NCI-H2196 treated with DMSO at 0.1 percent for 48 hours (cell line): Measurements from ENCODE around the gene SBK2.
A peak's percentile ranks its signal among the peaks of the same experiment; 100 is the strongest.
"Not testable (repeated sequence)": the region's sequence is repeated elsewhere in the genome, so short reads cannot be mapped to it uniquely, and the experiment has no call there.

Source experiments
- DNase-seq: peaks from one replicate; lab custom pipeline; 2025; ENCODE audit not compliant: unreplicated experiment; lab: John Stamatoyannopoulos, UW

SBK2 gene

GRCh38 chr19:55536951-55537740, at the start of gene SBK2:
TSS of gene SBK2 (minus strand) at chr19:55537133. CDS start at chr19:55536294, 839 bp downstream.
- DNase-seq: no peak

GRCh38 chr19:55585658-55586339, 48.9 kb upstream of the SBK2 start:
- peak; percentile 51 for DNase-seq

- no peak for DNase-seq
Observed at GRCh38 chr19:55584871-55585270, 47.9 kb upstream of the SBK2 start.

- DNase-seq: not testable (repeated sequence)
Observed at GRCh38 chr19:55583897-55584296, 47.0 kb upstream of the SBK2 start.

GRCh38 chr19:55582284-55582683, 45.4 kb upstream of the SBK2 start:
- DNase-seq: not testable (repeated sequence)

GRCh38 chr19:55581823-55582223, 44.9 kb upstream of the SBK2 start:
- peak; percentile 49 for DNase-seq

GRCh38 chr19:55581145-55581822, 44.4 kb upstream of the SBK2 start:
- DNase-seq: no peak

- DNase-seq: peak; percentile 78
Observed at GRCh38 chr19:55580628-55581144, 43.8 kb upstream of the SBK2 start, which contains the start of gene ZNF579. TSS of gene ZNF579 (minus strand) at chr19:55580848. CDS start at chr19:55579639, 1,209 bp downstream.

GRCh38 chr19:55579766-55580621, 43.1 kb upstream of the SBK2 start:
- no peak for DNase-seq

- DNase-seq: no peak
Observed at GRCh38 chr19:55578761-55579747, 42.1 kb upstream of the SBK2 start.

GRCh38 chr19:55578031-55578760, 41.3 kb upstream of the SBK2 start:
- DNase-seq: no peak

- no peak for DNase-seq
Observed at GRCh38 chr19:55576746-55577145, 39.8 kb upstream of the SBK2 start.

- DNase-seq: not testable (repeated sequence)
Observed at GRCh38 chr19:55573929-55574328, 37.0 kb upstream of the SBK2 start.

- DNase-seq: not testable (repeated sequence)
Observed at GRCh38 chr19:55569477-55569876, 32.5 kb upstream of the SBK2 start.

GRCh38 chr19:55567708-55568328, 30.9 kb upstream of the SBK2 start:
- DNase-seq: no peak

- no peak for DNase-seq
Observed at GRCh38 chr19:55566823-55567222, 29.9 kb upstream of the SBK2 start.

GRCh38 chr19:55563261-55563690, 26.3 kb upstream of the SBK2 start:
- no peak for DNase-seq

- DNase-seq: no peak
Observed at GRCh38 chr19:55559684-55560083, 22.8 kb upstream of the SBK2 start.
